SK-N-DZ (cell line): ENCODE results near the gene TXNRD2.
"Not testable (repeated sequence)": the region's sequence is repeated elsewhere in the genome, so short reads cannot be mapped to it uniquely, and the experiment has no call there.

Experiments
- DNase-seq: peaks from one replicate; pipeline ENCODE4 v3.0.0-alpha.2; 2015; ENCODE audit warnings: low spot score

Gene TXNRD2

DNA sequence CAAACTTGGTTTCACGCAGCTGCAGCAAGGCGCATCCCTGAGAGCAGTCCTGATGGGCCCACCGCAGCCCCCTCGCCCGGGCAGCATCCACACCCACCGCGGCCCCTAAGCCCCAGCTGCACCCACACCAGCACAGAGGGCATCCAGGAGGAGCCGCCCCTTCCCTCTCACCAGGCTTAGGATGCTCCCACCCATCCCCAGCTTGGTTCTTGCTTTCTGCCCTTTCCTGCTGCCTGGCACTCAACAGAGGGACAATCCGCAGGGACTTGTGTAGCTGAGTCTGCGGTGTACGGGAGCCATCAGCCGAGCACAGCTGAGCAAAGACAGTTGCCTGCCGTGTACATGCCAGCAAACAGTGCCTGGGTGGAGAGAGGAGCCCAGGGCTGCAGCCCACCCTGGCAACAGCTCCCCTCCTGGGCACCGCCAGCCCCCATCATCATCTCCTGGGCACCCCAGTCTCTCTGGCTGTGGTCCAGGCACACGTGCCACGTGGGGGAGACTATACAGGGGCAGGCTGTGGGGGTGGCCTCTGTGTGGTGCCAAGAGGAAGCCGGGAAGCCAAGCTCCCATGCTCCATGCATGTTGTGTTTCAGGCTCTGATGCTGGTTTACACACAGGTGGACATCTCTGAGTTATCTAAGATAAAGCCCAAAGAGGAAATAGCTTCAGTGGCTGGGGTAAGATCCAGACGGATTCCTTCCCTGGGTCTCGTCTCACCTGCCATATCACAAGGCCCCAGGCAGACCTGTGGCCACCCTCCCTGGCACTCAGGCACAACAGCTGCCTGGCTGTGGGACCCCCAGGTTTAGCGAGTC lies 50.9 kb downstream of the TXNRD2 start:
- DNase-seq: no peak

DNA sequence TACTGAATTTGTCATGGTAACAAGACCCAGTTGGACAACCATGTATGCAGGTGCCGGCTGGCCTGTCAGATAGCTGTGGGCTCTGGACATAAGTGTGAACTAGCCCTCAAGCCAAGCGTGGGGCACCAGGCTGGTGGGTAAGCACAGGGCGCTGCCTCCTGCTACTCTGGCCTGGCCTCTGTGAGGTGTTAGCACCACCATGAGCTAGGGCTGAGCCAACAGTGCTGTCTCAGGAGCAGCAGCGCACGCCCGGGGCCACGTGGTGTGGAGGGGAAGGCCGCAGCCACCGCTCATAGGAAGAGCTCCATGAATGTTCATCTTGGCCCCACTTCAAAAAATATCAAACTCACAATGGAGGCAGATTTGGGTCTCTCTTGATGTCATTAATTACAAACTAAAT lies 51.7 kb downstream of the TXNRD2 start:
- no peak for DNase-seq

DNA sequence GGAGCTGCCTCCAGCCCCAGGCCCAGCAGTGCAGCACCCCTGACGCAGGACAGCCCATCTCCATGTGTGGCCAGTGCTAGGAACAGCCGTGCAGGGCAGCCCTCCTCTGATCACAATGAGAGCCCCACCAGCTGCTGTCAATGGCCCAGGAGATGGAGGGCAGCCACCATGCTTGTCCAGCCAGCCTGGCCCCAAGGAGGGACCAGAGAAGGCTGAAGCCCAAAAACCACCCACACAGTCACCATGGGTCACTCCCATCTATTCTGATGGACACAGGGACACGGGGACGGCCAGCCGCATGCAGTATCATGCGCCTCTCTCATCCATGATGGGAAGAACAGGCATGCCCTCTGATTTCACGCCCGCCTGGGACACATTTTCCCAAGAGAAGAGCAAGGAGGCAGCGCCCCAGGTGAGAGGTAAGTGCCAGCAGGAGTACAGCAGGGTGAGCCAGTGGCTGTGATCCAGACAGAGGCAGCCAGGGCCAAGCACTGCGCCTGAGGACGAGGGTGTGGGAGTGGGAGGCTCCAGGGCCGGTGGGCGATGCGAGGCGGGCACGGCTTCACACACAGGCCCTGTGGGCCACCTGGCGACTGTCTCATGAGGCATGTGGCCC lies 53.4 kb downstream of the TXNRD2 start:
- DNase-seq: no peak

DNA sequence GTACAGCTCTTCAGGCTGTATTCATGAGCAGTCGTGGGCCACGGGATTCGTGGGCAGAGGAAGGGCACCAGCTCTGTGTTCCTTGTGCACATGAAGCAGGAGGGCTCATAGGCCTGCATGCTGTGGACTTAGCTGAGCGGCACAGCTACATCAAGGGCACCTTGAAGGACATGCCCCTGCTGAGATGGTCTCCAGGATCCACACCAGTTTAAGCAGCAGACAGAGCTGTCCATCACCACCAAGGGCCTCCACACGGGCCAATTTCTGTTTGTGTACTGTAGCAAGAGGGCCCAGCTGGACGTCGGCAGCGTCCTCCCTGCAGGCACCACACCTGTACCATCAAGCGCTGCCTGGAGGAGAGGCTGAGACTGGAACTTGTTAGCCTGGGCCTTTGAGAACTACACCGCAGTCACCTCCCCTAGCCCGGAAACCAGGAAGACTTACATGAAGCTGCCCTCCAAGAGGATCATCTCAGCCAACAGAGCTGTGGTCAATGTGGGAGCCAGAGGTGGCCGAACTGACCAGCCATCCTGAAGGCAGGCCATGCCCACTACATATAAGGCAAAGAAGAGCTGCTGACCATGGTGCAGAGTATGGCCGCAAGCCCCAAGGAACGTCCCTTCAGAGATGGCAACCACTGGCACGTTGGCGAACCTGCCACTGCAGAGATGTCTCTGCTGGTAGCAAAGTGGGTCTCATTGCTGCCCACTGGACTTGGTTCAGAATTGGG lies 54.2 kb downstream of the TXNRD2 start:
- no peak for DNase-seq

DNA sequence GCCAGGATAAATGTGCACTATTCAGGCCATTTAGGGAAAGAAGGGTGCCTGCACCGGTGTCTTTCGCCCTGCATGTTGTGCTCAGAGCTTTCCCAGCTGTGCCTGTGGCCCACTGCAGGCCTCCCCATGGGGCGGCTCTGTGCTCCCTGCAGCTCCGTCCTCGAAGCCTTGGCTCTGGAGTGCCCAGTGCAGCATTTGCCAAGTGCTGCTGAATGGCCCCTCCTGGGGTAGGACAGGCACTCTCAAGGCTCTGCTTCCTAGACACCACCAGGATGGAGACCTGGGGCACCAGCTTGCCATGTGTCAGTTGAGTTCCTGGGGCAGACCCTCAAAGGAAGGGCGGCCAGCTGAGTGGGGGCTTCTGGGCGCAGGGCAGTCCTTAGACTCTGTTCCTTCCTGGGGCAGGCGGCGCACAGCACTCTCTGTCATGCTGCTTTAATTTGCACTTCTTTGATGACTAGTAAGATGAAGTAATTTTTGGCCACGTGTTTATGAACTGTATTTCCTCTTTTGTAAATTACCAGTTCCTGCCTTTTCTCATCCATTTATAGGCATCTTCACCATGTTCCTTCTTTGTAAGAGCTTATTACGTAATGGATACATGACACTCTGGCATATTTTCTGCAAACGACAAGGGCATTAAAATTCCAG lies 54.9 kb downstream of the TXNRD2 start:
- no peak for DNase-seq

DNA sequence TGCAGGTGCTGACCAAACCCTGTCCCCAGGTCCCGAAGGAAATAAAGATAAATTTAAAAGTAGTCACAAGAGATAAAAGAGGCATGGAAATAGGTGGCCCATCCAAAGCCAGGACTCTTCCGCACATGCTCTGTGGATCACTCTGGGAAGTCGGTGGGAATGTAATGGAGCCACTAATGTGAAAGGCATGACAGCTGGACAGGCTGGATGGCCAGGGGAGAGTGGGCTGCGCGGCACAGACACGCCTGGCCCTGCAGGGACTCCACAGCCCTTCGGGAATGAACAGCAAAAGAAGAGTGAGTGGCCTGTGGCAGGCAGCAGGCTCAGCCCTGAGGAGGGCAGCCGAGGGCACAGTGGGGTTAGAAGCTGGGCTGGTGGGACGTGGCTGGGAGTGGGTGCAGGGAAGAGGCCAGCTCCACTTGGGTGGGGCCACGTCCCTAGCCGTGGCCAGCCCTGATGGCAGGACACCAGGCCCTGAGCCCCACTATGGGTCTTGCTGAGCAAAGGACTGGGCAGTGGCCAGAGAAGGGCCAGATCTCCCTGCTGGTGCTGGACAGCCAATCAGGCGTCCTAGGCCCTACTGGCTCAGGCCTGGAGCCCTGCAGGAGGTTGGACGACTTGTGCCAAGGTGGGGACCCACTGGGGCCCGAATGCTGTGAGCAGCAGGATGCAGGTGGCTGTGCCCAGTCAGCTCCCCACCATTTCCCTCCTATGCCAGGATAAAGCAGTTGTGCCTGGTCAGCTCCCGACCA lies 55.6 kb downstream of the TXNRD2 start:
- no peak for DNase-seq

DNA sequence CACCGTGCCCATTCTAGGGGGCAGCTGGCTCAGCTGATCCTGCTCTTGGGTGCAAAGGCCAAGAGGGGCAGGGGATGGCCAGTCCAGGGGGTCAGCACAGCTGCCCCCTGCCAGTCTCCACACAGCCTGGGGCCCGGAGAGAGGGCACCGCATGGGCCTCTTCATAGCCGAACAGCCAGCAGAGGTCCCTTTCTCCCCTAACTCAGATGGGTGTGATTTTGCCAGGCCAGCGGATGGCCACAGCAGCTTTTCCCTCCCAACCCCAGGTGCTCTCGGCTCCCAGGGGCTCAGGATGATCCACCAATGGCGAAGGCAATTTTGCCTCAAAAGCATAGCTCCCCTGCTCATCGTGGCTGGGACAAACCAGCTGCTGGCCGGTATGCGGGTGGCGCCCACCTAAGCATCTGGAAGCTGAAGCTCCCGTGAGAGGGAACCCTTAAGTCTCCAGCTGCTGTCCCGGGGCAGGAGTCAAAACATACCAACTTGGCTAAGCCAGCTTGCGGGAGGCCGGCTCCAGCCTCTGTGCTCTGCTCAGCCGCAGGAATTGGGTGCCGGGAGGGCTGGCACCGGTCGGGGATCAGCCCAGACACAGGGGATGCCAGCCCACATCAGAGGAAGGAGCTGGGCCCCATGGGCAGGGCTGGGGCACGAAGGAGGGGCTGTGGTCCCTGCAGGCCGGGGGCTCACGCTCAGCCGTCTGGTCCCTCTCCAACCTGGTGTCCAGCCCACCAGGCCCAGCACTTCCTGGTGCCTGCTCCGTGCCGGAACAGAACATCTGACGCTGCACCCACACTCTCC lies 56.5 kb downstream of the TXNRD2 start:
- no peak for DNase-seq

DNA sequence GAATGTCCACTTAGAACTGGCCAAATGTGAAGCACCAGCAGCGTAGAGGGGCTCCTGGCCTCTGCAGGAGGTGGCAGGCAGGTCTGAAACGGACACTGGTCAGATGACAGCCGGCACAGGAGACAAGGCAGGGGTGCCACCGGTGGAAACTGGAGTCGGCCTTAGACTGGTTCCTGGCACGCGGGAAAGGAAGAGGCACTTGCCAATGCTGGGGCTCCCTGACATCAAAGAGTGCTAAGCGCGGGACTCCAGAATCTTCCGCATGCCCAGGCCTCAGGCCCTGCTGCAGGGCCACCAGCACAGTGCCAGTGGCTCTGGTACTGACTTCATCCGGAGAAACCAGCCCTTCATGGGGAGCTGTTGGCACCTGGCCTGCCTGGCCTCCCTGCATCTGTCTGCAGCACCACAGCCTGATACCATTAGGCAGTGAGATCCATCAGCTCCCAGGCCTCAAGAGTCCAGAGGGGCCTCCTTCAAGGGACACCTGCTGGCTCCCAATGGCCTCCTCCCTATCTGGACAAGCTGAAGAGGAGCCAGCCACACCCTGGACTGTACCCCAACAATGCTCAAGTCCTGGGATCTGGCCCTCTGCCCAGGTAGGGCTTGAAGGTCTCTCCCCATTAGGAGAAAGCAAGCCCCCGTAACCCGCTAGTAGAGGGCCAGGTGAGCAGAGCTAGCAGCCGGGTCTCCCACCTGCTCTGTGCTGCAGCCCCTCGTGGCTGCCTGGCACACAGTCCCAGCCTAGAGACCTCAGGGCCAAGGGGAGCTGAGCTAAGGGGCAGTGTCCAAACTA lies 57.3 kb downstream of the TXNRD2 start:
- DNase-seq: no peak

DNA sequence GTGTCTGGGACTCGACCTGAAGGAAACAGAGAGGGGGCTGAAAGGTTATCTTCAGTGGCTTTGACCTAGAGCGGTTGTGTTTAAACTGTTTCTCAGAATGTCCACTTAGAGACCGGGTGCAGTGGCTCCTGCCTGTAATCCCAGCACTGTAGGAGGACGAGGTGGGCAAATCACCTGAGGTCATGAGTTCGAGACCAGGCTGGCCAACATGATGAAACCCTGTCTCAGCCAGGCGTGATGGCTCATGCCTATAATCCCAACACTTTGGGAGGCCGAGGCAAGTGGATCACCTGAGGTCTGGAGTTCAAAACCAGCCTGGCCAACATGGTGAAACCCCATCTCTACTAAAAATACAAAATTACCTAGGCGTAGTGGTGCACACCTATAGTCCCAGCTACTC lies 58.2 kb downstream of the TXNRD2 start:
- not testable (repeated sequence) for DNase-seq

DNA sequence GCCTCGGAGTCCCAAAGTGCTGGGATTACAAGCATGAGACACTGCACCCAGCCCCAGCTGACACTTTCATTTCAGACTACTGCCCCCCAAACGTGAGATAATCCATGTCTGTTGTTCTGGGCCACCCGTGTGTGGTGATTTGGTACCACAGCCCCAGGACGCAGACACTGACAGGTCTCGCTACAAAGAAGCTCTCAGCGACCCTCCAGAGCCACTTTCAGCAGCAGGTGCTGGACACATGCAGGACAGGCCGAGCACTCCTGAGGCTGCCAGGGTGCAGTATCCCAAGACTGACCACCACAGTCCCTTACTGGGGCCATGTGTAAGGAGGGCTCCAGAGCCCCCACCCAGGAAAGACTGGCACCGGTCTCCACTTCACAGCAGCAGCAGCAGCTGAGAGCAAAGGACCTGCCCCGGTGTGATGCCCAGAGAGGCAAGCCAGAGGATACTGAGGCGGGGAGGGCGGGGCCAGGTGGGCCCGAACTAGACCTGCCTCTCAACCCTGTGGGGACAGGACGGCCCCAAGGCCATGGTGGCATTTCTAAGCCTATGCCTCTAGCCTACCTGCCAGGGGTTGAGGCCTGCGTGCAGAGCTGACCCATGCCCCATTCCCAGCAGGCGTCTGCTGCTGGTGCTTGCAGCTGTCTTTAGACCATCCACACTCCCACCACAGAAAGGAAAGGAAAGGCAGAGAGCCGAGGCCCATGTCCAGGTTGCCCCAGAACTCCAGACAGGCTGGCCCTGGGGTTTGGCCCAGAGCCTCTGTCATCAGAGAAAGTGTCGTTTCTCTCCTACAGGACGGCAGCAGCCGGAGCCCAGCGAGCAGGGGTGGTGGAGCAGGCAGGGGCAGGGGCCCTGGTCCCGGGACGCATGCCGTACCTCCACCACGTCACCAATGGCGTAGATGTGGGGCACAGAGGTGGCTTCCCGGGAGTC lies 58.9 kb downstream of the TXNRD2 start:
- no peak for DNase-seq

DNA sequence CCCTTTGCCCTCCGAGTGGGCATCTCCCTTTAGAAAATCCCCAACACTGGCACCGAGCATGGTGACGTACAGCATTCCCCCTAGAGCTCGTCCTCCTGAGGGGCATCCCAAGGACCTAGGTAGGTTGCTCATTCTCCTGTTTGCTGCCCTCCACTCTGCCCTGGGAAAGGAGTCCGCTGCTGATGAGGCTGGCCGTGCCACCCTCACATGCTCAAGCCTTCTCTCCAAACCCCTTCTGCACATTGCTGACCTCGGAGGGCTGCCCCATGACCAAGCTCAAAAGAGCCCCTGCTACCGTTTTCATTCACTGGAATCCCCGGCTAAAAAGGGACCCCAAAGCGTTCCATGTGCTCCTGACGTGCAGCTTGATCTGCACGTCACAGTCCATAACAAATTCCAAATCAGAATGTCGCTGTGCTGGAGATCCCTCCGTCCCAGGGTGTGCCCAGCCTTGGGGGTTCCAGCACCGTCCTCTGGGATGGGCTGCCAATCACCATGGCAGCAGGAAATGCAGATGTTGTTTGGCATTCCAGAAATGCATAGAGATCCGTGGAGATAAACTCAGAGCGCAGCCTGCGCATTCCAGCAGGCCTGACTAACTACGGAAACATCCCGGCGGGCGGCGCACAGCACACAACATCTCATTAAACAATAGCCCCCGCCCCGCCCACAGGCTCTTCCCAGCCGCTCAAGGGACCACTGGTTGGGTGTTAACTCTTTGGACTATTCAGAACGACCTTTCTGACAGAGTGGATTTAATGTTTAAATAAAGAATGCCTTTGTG lies 60.6 kb downstream of the TXNRD2 start:
- DNase-seq: no peak

DNA sequence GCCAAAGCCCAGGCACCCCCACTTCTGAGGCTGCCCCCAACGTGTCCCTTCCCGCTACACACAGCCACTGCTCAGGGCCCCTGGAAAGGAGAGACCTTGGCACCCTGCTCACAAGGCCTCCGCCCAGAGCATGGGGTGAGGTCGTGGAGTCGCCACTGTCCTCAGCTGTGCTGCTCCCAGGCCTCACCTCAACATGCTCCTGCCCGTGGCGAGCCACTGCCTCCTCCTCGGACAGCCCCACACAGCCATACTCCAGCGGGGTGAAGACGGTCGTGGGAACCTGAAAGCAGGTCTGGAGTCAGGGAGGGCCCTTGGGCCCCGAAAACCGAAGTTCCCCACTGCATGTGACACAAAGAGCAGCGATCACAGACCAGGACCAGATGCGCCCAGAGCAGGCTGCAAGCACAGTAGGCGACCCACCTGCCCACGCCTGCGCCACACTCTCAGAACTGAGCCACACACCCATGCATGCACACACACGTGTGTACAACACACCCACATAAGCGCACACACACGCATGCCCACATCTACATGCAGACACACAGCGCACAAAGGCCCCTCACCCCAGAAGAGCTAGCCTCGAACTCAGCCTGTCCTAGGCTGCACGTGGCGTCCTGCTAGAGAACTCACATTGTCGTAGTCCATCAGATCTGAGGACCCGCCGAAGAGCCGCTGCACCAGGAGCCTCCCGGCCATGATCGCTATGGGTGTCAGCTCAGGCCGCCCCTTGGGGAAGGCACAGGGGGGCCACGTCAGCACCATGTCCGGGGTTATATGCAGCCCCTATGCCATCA lies 61.4 kb downstream of the TXNRD2 start:
- DNase-seq: no peak

DNA sequence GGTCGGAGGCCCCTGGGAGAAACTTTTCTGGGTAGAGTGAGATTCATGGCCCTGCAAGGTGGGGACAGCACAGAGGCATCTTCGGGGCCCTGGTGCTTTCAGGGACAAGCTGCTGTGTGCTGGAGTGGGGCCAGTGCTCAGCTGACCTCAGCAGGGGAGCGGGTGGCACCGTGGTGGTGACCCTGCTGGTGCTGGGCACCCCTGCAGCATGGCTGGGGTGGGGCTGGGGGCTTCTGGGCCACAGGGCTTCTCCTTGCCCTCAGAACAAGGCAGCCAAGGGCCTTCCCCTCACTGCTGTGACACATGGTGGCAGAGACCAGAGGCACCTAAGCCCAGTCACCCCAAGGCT lies 62.0 kb downstream of the TXNRD2 start:
- DNase-seq: no peak

DNA sequence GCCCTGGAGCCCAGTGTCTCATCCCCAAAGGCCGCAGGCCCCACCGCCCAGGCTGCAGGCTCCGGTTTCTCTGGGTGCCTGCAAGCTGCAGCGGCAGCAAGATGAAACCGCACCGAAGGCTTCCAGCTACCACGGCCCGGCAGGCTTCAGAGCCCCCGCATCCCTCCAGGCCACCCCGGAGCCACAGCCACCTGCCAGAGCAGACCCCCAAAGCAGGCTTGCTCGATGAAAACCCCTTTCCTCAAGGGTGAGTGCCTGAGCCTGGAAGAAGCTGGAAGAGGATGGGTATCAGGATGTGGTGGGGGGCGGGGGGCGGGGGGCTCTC lies 62.4 kb downstream of the TXNRD2 start:
- DNase-seq: no peak

DNA sequence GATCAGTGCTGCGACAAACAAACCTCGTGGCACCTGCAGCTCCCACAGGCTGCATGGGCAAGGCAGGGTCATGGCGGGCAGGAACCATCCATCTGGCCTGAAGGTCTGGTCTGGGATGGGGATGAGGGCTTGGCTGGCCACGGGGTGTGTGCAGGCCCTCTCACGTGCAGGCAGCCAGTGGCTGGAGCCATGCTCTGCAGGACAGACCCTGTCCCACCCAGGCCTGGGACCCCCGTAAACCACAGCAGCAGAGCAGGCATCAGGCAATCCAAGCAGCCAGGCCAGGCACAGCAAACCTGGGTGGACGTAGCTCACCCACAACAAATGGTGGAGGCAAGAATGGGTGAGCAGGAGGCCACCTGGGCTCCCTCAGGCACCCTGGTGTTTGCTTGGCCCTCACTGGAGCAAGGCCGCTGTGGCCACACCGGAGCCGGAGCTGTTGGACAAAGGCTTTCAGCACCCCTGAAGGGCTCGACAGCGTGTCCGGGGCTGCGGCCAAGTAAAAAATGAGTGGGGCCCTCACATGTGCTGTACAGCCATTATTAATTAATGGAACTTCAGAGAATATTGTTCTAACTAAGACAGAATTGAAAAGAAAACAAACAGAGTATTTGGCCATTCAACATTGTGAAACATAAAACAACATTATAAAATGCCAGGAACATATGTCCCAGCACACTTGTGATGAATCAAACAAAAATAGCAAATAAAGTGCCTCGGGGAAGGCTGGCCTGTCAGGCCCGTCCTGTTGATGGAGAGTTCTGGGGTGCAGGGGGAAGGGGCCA lies 63.0 kb downstream of the TXNRD2 start:
- no peak for DNase-seq

DNA sequence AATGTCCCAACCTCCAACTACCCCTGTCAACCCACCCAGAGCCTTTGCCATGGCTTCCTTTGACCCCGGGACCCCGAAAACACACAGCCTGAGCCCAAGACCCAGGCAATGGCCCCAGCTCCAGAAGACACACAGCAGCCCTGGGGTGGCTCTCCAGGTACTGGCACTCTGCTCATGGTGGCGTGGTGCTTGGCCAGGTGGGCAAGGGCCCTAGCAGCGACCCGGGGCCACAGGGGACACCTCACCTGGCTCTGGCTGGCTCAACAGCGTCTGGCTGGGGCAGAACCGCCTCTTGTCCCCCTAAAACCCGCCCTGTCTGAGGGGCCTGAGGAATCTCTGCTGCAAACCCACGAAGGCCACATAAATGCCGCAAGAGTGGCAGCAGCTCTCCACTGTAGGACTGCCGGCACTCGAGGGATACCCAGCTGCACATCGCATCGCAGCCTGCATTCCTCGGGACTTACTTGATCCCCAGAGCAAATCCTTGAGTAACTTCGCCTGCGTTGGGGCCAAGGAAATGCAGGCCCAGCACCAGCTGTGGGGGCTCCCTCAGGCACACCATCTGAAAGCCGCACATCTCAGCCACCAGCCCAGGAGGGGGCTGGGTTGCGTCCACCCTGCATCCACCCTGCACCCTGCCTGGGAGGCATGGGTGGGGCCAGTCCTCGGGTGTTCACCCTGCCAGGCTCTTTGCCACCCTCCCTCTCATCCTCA lies 63.8 kb downstream of the TXNRD2 start:
- no peak for DNase-seq
